ENCODE data around the gene ALAS1.

GRCh38 chr3:52149021-52149420, 48.9 kb upstream of the ALAS1 start:
- TF ChIP-seq EZH2 (IDR thresholded peaks at IDR 0.05; ENCODE audit: insufficient read depth, poor library complexity, severe bottlenecking) (no peak), EZH2phosphoT487 (IDR thresholded peaks at IDR 0.05; ENCODE audit: insufficient read depth, low read depth) (no peak)
